Lower lobe of right lung (tissue), 2 donors: ENCODE results near the gene KCNAB1. TPM values are rescaled to one million over a fixed set of nuclear protein-coding genes. Genes with fewer than 3 reads are reported as not detected.
"Not testable (repeated sequence)": the region's sequence is repeated elsewhere in the genome, so short reads cannot be mapped to it uniquely, and the experiment has no call there.

Experiments
- ATAC-seq, 2 donors: fragments of 200-7000 bp; cut with Tn5 transposase; one replicate each; pipeline ENCODE4 v1.9.1; 2020 to 2022; ENCODE audit warnings: mild to moderate bottlenecking in 2 of 2, moderate library complexity in 2 of 2
- DNase-seq: peaks from one replicate; pipeline ENCODE4 v3.0.0-alpha.2; 2020
- H3K27ac ChIP-seq: fragments of 200-600 bp; one replicate; pipeline ENCODE4 v1.8.0; 2022
- H3K27me3 ChIP-seq: fragments of 200-600 bp; one replicate; pipeline ENCODE4 v1.8.0; 2022; ENCODE audit warnings: low read depth
- H3K36me3 ChIP-seq: fragments of 200-600 bp; one replicate; pipeline ENCODE4 v1.8.0; 2022; ENCODE audit warnings: mild to moderate bottlenecking
- H3K4me1 ChIP-seq: fragments of 200-600 bp; one replicate; pipeline ENCODE4 v1.8.0; 2022
- H3K4me3 ChIP-seq: fragments of 200-600 bp; one replicate; pipeline ENCODE4 v1.8.0; 2022; ENCODE audit warnings: mild to moderate bottlenecking
- H3K9me3 ChIP-seq: fragments of 200-600 bp; one replicate; pipeline ENCODE4 v1.8.0; 2022
- CTCF ChIP-seq: fragments of 200-600 bp; IDR thresholded peaks from one replicate; pipeline ENCODE4 v1.8.0; 2022; ENCODE audit warnings: antibody characterized with exemption, mild to moderate bottlenecking
- intact Hi-C: fragments of 100-400 bp; cut with DNase I; formaldehyde crosslinking; loops from one replicate; pipeline ENCODE4 v1.11.0; 2022
- total RNA-seq: library from RNA; stranded (reverse); fragmentation: NEBNext Ultra II Directional; extraction: Animal tissue kit (Norgen Biotek cat#: 25700); gene quantifications from one replicate; pipeline ENCODE4 v1.2.1, GENCODE V29; 2021
- donor health status: DM: no; HTN: yes; CAD: no; lungs with severe emphysema.

The KCNAB1 gene
- total RNA-seq, 1 donor from 2014 or later, result 4.7 TPM

- Histone ChIP-seq H3K27me3 (no peaks in the 10 kb centered on the region), H3K9me3 (no peaks in the 10 kb centered on the region), H3K36me3 (no peaks in the 10 kb centered on the region), H3K27ac (no peak overlapping the region), H3K4me3 (no peak overlapping the region), H3K4me1 (no peaks in the 10 kb centered on the region)
- DNase-seq (no peak), ATAC-seq (peak; percentile 32 to 74)
- intact Hi-C loops, result no loop called here
- TF ChIP-seq CTCF, result no peak
These were observed 98.0 kb downstream of the KCNAB1 start for GRCh38 chr3:156218353-156218744.

- H3K4me1 ChIP-seq, H3K27ac ChIP-seq, H3K27me3 ChIP-seq, H3K9me3 ChIP-seq, H3K36me3 ChIP-seq, H3K4me3 ChIP-seq, DNase-seq, ATAC-seq, intact Hi-C loops: not testable (repeated sequence)
These were observed 102.0 kb downstream of the KCNAB1 start for GRCh38 chr3:156222381-156222780.

- H3K36me3 ChIP-seq, intact Hi-C loops, H3K4me1 ChIP-seq, H3K4me3 ChIP-seq, ATAC-seq, H3K9me3 ChIP-seq, H3K27me3 ChIP-seq, DNase-seq, H3K27ac ChIP-seq: not testable (repeated sequence)
These were observed 103.7 kb downstream of the KCNAB1 start for GRCh38 chr3:156224046-156224445.

DNA sequence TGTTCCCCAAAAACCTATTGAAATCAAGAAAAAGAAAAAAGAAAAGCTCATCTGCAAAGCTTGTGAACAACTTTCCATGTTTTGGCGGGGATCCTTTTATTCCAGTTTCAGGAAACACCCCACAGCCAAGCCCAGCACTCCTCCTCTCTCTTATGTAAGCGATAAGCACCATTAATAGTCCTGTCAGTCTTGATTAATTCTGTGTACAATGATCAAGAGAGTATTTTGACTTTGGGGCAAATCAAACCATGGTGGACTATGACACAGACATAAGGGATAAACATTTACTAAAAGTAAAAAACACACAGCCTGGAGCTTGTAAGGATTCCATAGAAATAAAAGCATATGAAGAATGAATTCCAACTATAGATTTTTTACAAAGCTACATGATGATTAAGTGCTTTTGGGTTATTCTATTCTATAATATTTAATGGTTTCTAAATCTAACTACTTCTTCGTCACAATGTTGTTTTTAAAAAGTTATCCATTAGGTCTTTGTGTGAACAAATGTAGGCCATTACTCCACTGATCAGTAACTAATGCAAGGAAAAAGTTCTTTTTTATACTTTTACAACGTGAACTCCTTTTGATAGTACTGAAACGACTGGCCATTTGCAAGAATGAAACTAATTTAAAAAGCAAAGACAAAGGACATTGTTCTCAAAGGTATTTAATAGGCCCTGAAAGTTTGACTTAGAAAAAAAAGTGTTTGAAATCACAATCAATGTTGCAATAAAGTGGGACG, 106.5 kb downstream of the KCNAB1 start:
- H3K4me1 ChIP-seq, result no peaks in the 10 kb centered on the region
- H3K27ac ChIP-seq, result no peak overlapping the region
- H3K36me3 ChIP-seq, result no peaks in the 10 kb centered on the region
- no peak overlapping the region for H3K4me3 ChIP-seq
- ATAC-seq (no peak), DNase-seq (no peak)
- H3K9me3 ChIP-seq, result no peaks in the 10 kb centered on the region
- intact Hi-C loops, result no loop called here
- TF ChIP-seq CTCF, result no peak
- no peaks in the 10 kb centered on the region for H3K27me3 ChIP-seq

DNA sequence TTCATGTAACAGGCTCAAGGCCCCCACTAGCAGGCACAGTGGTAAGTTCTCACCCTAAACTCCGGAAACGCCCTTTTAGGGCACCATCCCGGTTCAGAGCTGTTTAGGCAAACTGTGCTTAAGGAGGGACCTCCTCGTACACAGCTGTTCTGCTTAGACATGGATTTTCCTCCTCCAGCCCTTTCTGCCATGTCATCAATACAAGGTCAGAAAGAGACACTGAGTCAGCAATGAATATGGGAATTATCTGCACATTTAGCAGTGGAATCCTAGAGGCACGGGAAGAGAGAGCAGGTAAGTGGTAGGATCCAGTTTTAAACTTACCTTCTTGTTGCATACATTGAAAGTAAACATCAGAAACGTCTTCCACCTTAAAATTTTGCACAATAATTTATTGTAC, 107.3 kb downstream of the KCNAB1 start:
- H3K4me3 ChIP-seq, result no peak overlapping the region
- no peaks in the 10 kb centered on the region for H3K4me1 ChIP-seq
- ATAC-seq, result no peak
- H3K27me3 ChIP-seq, result no peaks in the 10 kb centered on the region
- DNase-seq, result no peak
- no peak overlapping the region for H3K27ac ChIP-seq
- H3K36me3 ChIP-seq, result no peaks in the 10 kb centered on the region
- H3K9me3 ChIP-seq, result no peaks in the 10 kb centered on the region
- TF ChIP-seq CTCF, result no peak
- intact Hi-C loops, result no loop called here

- H3K36me3 ChIP-seq, result no peaks in the 10 kb centered on the region
- no peaks in the 10 kb centered on the region for H3K27me3 ChIP-seq
- H3K9me3 ChIP-seq, result no peaks in the 10 kb centered on the region
- no peak overlapping the region for H3K27ac ChIP-seq
- no peak for TF ChIP-seq CTCF
- no peaks in the 10 kb centered on the region for H3K4me1 ChIP-seq
- no peak overlapping the region for H3K4me3 ChIP-seq
- ATAC-seq (no peak), DNase-seq (no peak)
- intact Hi-C loops, result no loop called here
These were observed 110.0 kb downstream of the KCNAB1 start for GRCh38 chr3:156230278-156230900.

DNA sequence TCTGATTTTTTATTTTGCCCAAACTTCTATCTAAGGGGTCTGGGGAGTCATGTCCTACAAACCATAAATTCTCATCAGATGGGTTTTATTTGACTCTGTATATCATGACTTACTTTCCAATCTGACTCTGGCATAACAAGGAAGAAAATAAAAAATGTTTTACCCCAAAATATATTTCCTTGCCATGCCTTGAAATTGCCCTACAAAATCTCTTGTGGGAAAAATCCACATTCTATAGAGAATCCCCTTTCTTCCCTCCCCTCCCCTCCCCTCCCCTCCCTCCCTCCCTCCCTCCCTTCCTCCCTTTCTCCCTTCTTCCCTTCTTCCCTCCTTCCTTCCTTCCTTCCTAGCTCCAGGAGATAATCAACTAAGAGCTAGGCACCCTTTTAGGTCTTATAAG, 110.8 kb downstream of the KCNAB1 start:
- ATAC-seq, H3K36me3 ChIP-seq, H3K4me1 ChIP-seq, intact Hi-C loops, H3K27me3 ChIP-seq, H3K4me3 ChIP-seq, DNase-seq, H3K9me3 ChIP-seq, H3K27ac ChIP-seq: not testable (repeated sequence)
